HG03565 (cell line): Measurements from ENCODE around the gene NUP107.

Experiments
- ATAC-seq: cut with Tn5 transposase; IDR thresholded peaks from one replicate; pipeline ENCODE4 v1.9.1; 2021; ENCODE audit warnings: mild to moderate bottlenecking, moderate library complexity; ENCODE audit not compliant: unreplicated experiment

NUP107 gene

GRCh38 chr12:68771223-68771925, 84.6 kb downstream of the NUP107 start:
- ATAC-seq = no peak

GRCh38 chr12:68772714-68773113, 85.9 kb downstream of the NUP107 start:
- ATAC-seq = no peak

- ATAC-seq = no peak
Measured at GRCh38 chr12:68773582-68773981, 86.8 kb downstream of the NUP107 start.

- no peak for ATAC-seq
Measured at GRCh38 chr12:68775121-68775630, 88.4 kb downstream of the NUP107 start.

GRCh38 chr12:68776976-68777610, 90.3 kb downstream of the NUP107 start:
- no peak for ATAC-seq

- no peak for ATAC-seq
Measured at GRCh38 chr12:68779280-68779679, 92.5 kb downstream of the NUP107 start.

- no peak for ATAC-seq
Measured at GRCh38 chr12:68780731-68781130, 94.0 kb downstream of the NUP107 start.

- ATAC-seq = no peak
Measured at GRCh38 chr12:68781728-68782127, 95.0 kb downstream of the NUP107 start.

- ATAC-seq = no peak
Measured at GRCh38 chr12:68784015-68784414, 97.2 kb downstream of the NUP107 start.

DNA sequence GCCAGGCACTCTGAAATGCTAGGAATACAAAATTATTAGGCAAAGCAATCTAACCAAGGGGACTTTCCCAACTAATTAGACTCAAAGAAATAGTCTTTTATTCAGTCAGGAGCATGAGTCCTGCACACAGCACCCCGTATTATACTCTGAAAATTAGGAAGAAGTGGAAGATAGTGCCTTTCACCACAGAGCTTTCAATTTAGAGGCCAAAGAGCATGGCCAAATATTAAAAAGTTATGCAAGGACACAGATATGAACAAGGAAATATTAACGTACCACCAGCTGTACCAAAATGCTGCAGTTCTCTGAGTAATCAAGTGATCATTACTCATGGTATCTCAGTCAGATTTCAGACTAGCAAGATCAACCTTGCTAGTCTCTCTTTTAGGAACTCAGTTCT, 98.6 kb downstream of the NUP107 start:
- ATAC-seq = no peak

GRCh38 chr12:68785823-68786222, 99.0 kb downstream of the NUP107 start:
- ATAC-seq = no peak

GRCh38 chr12:68786929-68787328, 100.2 kb downstream of the NUP107 start:
- no peak for ATAC-seq

DNA sequence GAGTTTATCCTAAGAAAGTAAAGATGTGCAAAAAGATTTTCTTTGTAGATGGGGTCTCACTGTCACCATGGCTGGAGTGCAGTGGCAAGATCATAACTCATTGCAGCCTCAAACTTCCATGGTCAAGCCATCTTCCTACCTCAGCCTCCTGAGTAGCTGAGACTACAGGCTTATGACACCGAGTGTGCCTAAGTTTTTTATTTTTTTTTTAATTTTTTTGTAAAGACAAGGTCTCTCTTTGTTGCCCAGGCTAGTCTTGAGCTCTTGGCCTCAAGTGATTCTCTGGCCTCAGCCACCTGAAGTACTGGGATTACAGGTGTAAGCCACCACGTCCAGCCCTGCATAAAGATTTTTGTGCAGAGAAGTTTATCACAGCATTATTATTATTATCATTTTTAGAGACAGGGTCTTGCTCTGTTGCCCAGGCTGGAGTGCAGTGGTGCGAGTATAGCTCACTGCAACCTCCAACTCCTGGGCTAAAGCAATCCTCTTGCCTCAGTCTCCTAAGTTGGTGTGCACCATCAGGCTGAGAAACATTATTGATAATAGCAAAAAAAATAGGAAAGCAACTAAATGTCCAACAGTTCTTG, 101.9 kb downstream of the NUP107 start:
- ATAC-seq = no peak

GRCh38 chr12:68789144-68789878, 102.5 kb downstream of the NUP107 start:
- no peak for ATAC-seq

- ATAC-seq = no peak
Measured at GRCh38 chr12:68790081-68790951, 103.5 kb downstream of the NUP107 start.

DNA sequence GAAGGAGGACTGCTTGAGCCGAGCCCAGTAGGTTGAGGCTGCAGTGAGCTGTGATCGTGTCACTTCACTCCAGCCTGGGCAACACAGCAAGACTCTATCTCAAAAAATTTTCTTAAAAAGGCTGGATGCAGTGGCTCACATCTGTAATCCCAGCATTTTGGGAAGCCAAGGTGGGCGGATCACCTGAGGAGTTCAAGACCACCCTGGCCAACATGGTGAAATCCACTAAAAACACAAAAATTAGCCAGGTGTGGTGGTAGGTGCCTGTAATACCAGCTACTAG, 104.1 kb downstream of the NUP107 start:
- no peak for ATAC-seq

DNA sequence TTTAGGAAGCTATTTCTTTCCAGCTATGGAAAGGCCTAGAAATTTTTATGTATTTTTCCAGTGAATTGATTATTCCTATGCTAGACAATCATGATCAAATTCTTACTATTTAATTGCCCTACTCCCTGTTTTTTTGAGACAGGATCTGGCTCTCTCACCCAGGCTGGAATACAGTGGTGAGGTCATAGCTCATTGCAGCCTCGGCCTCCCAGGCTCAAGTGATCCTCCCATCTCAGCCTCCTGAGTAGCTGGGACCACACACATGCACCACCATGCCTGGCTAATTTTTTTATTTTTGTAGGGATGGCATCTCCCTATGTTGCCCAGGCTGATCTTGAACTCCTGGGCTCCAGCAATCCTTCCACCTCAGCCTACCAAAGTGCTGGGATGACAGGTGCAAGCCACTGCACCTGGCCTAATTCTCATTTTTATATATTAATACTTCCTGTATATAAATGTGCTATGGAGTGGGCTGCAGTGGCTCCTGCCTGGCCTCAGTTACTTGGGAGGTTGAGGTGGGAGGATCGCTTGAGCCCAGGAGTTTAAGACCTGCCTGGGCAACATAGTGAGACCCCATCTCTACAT, 105.2 kb downstream of the NUP107 start:
- no peak for ATAC-seq

- peak; percentile 85 for ATAC-seq
Measured at GRCh38 chr12:68792952-68793351, 106.2 kb downstream of the NUP107 start.

- ATAC-seq = no peak
Measured at GRCh38 chr12:68793436-68793835, 106.7 kb downstream of the NUP107 start.

DNA sequence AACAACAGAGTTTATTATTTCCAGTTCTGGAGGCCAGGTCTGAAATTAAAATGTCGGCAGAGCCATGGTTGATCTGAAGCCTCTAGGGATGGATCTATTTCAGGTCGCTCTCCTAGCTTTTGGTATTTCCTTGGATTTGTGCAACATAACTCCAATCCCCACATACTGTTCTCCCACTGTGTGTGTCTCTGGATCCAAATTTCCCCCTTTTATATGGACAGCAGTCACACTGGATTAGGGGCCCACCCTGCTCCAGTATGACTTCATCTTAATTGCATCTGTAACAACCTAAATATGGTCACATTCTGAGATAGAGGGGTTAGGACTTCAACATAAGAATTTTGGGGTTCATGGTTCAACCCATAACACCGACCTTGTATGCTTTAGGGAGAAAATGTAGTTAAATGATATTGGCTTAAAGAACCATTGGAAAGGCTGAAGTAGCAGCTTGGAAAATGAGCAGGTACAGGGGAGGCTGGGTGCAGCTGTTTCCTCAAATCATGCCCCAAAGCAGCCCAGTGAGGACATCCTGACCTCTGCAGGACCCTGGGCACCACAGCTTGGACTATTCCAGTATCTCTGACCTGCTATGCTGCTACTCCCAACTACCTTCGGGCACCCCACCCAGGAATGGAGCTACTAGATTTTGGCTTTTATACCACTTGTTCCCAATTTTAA, 107.3 kb downstream of the NUP107 start:
- ATAC-seq = no peak
